ENCODE results near the gene COL5A1.
"Not testable (repeated sequence)": the region's sequence is repeated elsewhere in the genome, so short reads cannot be mapped to it uniquely, and the experiment has no call there.

Gene COL5A1

GRCh38 chr9:134846187-134846586, 204.6 kb downstream of the COL5A1 start:
- ATAC-seq (ENCODE audit: low read depth) (no peak), DNase-seq (ENCODE audit: low spot score in 2 of 2) (no peak)
- Mint-ChIP-seq H3K27ac (no peak overlapping the region), H3K36me3 (no peaks in the 10 kb centered on the region), H3K27me3 (no peaks in the 10 kb centered on the region), H3K4me3 (no peak overlapping the region), H3K4me1 (no peaks in the 10 kb centered on the region), H3K9me3 (no peaks in the 10 kb centered on the region)

GRCh38 chr9:134846699-134847098, 205.1 kb downstream of the COL5A1 start:
- Mint-ChIP-seq H3K4me3 (no peak overlapping the region), H3K9me3 (no peaks in the 10 kb centered on the region), H3K27ac (no peak overlapping the region), H3K27me3 (no peaks in the 10 kb centered on the region), H3K36me3 (no peaks in the 10 kb centered on the region), H3K4me1 (no peaks in the 10 kb centered on the region)
- no peak for DNase-seq (ENCODE audit: low spot score in 2 of 2)
- no peak for ATAC-seq (ENCODE audit: low read depth)

- Mint-ChIP-seq H3K27me3 (no peaks in the 10 kb centered on the region), H3K4me1 (no peaks in the 10 kb centered on the region), H3K9me3 (no peaks in the 10 kb centered on the region), H3K4me3 (no peak overlapping the region), H3K36me3 (no peaks in the 10 kb centered on the region), H3K27ac (no peak overlapping the region)
- no peak for DNase-seq (ENCODE audit: low spot score in 2 of 2)
- no peak for ATAC-seq (ENCODE audit: low read depth)
Measured at GRCh38 chr9:134847138-134847537, 205.5 kb downstream of the COL5A1 start.

- no peaks in the 10 kb centered on the region for H3K36me3 Mint-ChIP-seq
- ATAC-seq (ENCODE audit: low read depth) = no peak
- no peaks in the 10 kb centered on the region for H3K4me1 Mint-ChIP-seq
- H3K9me3 Mint-ChIP-seq = no peaks in the 10 kb centered on the region
- H3K27me3 Mint-ChIP-seq = no peaks in the 10 kb centered on the region
- H3K4me3 Mint-ChIP-seq = no peak overlapping the region
- no peak overlapping the region for H3K27ac Mint-ChIP-seq
- DNase-seq (ENCODE audit: low spot score in 2 of 2) = no peak
Measured at GRCh38 chr9:134847752-134848432, 206.3 kb downstream of the COL5A1 start.

- no peaks in the 10 kb centered on the region for H3K4me1 Mint-ChIP-seq
- no peaks in the 10 kb centered on the region for H3K9me3 Mint-ChIP-seq
- no peak for ATAC-seq (ENCODE audit: low read depth)
Measured at GRCh38 chr9:134848504-134848903, 206.9 kb downstream of the COL5A1 start.

GRCh38 chr9:134850611-134851010, 209.0 kb downstream of the COL5A1 start:
- no peak for DNase-seq (ENCODE audit: low spot score in 2 of 2)
- no peak overlapping the region for H3K27ac Mint-ChIP-seq
- ATAC-seq (ENCODE audit: low read depth) = no peak

More at GRCh38 chr9:134848504-134848903, 206.9 kb downstream of the COL5A1 start:
- H3K27ac Mint-ChIP-seq = no peak overlapping the region
- H3K36me3 Mint-ChIP-seq = no peaks in the 10 kb centered on the region
- no peaks in the 10 kb centered on the region for H3K27me3 Mint-ChIP-seq
- no peak overlapping the region for H3K4me3 Mint-ChIP-seq
- DNase-seq (ENCODE audit: low spot score in 2 of 2) = no peak

GRCh38 chr9:134851020-134851419, 209.4 kb downstream of the COL5A1 start:
- DNase-seq (ENCODE audit: low spot score in 2 of 2) (no peak), ATAC-seq (ENCODE audit: low read depth) (no peak)
- Mint-ChIP-seq H3K9me3 (no peaks in the 10 kb centered on the region), H3K4me1 (no peaks in the 10 kb centered on the region), H3K36me3 (no peaks in the 10 kb centered on the region), H3K27me3 (peaks cover 3% of the 10 kb centered on the region), H3K27ac (no peak overlapping the region), H3K4me3 (no peak overlapping the region)

More at GRCh38 chr9:134850611-134851010, 209.0 kb downstream of the COL5A1 start:
- H3K4me3 Mint-ChIP-seq = no peak overlapping the region
- peaks cover under 1% of the 10 kb centered on the region for H3K27me3 Mint-ChIP-seq
- no peaks in the 10 kb centered on the region for H3K4me1 Mint-ChIP-seq
- no peaks in the 10 kb centered on the region for H3K9me3 Mint-ChIP-seq
- H3K36me3 Mint-ChIP-seq = no peaks in the 10 kb centered on the region

GRCh38 chr9:134852906-134853654, 211.5 kb downstream of the COL5A1 start:
- H3K27ac Mint-ChIP-seq = no peak overlapping the region
- no peaks in the 10 kb centered on the region for H3K4me1 Mint-ChIP-seq
- H3K9me3 Mint-ChIP-seq = peaks cover 4% of the 10 kb centered on the region
- H3K4me3 Mint-ChIP-seq = no peak overlapping the region
- peaks cover 11% of the 10 kb centered on the region for H3K27me3 Mint-ChIP-seq
- no peak for ATAC-seq (ENCODE audit: low read depth)
- H3K36me3 Mint-ChIP-seq = peaks cover 2% of the 10 kb centered on the region
- DNase-seq (ENCODE audit: low spot score in 2 of 2) = no peak

- Mint-ChIP-seq H3K4me3 (no peak overlapping the region), H3K9me3 (peaks cover 4% of the 10 kb centered on the region), H3K36me3 (peaks cover 2% of the 10 kb centered on the region), H3K27ac (no peak overlapping the region), H3K27me3 (peaks cover 11% of the 10 kb centered on the region), H3K4me1 (no peaks in the 10 kb centered on the region)
- no peak for DNase-seq (ENCODE audit: low spot score in 2 of 2)
- ATAC-seq (ENCODE audit: low read depth) = no peak
Measured at GRCh38 chr9:134853893-134854292, 212.3 kb downstream of the COL5A1 start.

GRCh38 chr9:134854541-134854981, 213.0 kb downstream of the COL5A1 start:
- no peak overlapping the region for H3K27ac Mint-ChIP-seq
- ATAC-seq (ENCODE audit: low read depth) = no peak

GRCh38 chr9:134855231-134855899, 213.8 kb downstream of the COL5A1 start:
- H3K36me3 Mint-ChIP-seq = peaks cover 2% of the 10 kb centered on the region
- H3K27me3 Mint-ChIP-seq = peaks cover 13% of the 10 kb centered on the region
- no peak overlapping the region for H3K27ac Mint-ChIP-seq
- H3K9me3 Mint-ChIP-seq = peaks cover 6% of the 10 kb centered on the region
- no peaks in the 10 kb centered on the region for H3K4me1 Mint-ChIP-seq
- no peak overlapping the region for H3K4me3 Mint-ChIP-seq
- ATAC-seq (ENCODE audit: low read depth) (no peak), DNase-seq (ENCODE audit: low spot score in 2 of 2) (no peak)

More at GRCh38 chr9:134854541-134854981, 213.0 kb downstream of the COL5A1 start:
- Mint-ChIP-seq H3K27me3 (peaks cover 13% of the 10 kb centered on the region), H3K9me3 (peaks cover 6% of the 10 kb centered on the region), H3K4me1 (no peaks in the 10 kb centered on the region), H3K4me3 (no peak overlapping the region), H3K36me3 (peaks cover 2% of the 10 kb centered on the region)
- no peak for DNase-seq (ENCODE audit: low spot score in 2 of 2)

- DNase-seq (ENCODE audit: low spot score in 2 of 2) (no peak), ATAC-seq (ENCODE audit: low read depth) (no peak)
- peaks cover 2% of the 10 kb centered on the region for H3K36me3 Mint-ChIP-seq
- no peaks in the 10 kb centered on the region for H3K4me1 Mint-ChIP-seq
- H3K4me3 Mint-ChIP-seq = no peak overlapping the region
- peaks cover 13% of the 10 kb centered on the region for H3K27me3 Mint-ChIP-seq
- H3K9me3 Mint-ChIP-seq = peaks cover 7% of the 10 kb centered on the region
- no peak overlapping the region for H3K27ac Mint-ChIP-seq
Measured at GRCh38 chr9:134855900-134856377, 214.3 kb downstream of the COL5A1 start.

- not testable (repeated sequence) for H3K4me1 Mint-ChIP-seq; ATAC-seq (ENCODE audit: low read depth); H3K4me3 Mint-ChIP-seq; H3K27ac Mint-ChIP-seq; H3K36me3 Mint-ChIP-seq; H3K9me3 Mint-ChIP-seq; DNase-seq (ENCODE audit: low spot score in 2 of 2)
- peaks cover 15% of the 10 kb centered on the region for H3K27me3 Mint-ChIP-seq
Measured at GRCh38 chr9:134857451-134857850, 215.8 kb downstream of the COL5A1 start.
